Pancreas (tissue), 10 donors: ENCODE results near the gene TXNDC16. TPM values are rescaled to one million over a fixed set of nuclear protein-coding genes. Genes with fewer than 3 reads are reported as not detected.
"Not testable (repeated sequence)": the region's sequence is repeated elsewhere in the genome, so short reads cannot be mapped to it uniquely, and the experiment has no call there.

ENCODE experiments used
- ATAC-seq, 4 donors: fragments of 200-7000 bp; cut with Tn5 transposase; one replicate each; pipeline versions ENCODE4 v1.8.0 to v1.9.1; 2020; ENCODE audit warnings: mild to moderate bottlenecking in 4 of 4, moderate library complexity in 4 of 4
- DNase-seq, 6 donors: peaks; one replicate each; pipeline ENCODE4 v3.0.0-alpha.2; 2020
- FAIRE-seq: peaks from 2 replicates; lab custom pipeline; 2012; peaks lifted over from hg19 to GRCh38; lab: Jason Lieb, UNC
- H3K27ac ChIP-seq, 4 donors: fragments of 200-600 bp; sonication (generic); 1 replicate in 3 of 4; 2 replicates in 1 of 4; pipeline versions ENCODE4 v1.5.0 to v1.8.0; 2020
- H3K27me3 ChIP-seq, 4 donors: fragments of 200-600 bp; one replicate each; pipeline ENCODE4 v1.8.0; 2021
- H3K36me3 ChIP-seq, 3 donors: fragments of 200-600 bp; sonication (generic) in 1 of 3; one replicate each; pipeline versions ENCODE4 v1.5.0 to v1.8.0; 2020 to 2021
- H3K4me1 ChIP-seq, 3 donors: fragments of 200-600 bp; one replicate each; pipeline ENCODE4 v1.8.0; 2021
- H3K4me3 ChIP-seq, 4 donors: fragments of 200-600 bp; sonication (generic) in 2 of 4; one replicate each; pipeline versions ENCODE4 v1.5.0 to v1.8.0; 2020 to 2021
- H3K9me3 ChIP-seq, 4 donors: fragments of 200-600 bp; one replicate each; pipeline ENCODE4 v1.8.0; 2021
- CTCF ChIP-seq, 4 donors: fragments of 200-600 bp; sonication (generic) in 3 of 4; IDR thresholded peaks; one replicate each; pipeline versions ENCODE4 v1.5.0 to v1.8.0; 2021; ENCODE audit warnings: antibody characterized with exemption in 4 of 4
- WGBS, 2 donors: extraction: QIAGEN DNeasy Blood & Tissue Kit; methylation state at CpG; one replicate each; pipeline ENCODE4 v1.1.7; 2013; 5-methylcytosine and 5-hydroxymethylcytosine counted together
- intact Hi-C, 3 donors: fragments of 100-400 bp; cut with DNase I; formaldehyde crosslinking; loops; one replicate each; pipeline versions ENCODE4 v1.11.1 to v1.14.2; 2022
- polyA plus RNA-seq, 2 donors: library from polyadenylated mRNA; stranded (reverse); fragments of 200-250 nt; gene quantifications; one replicate each; pipeline ENCODE4 v1.2.3, GENCODE V29; 2013
- total RNA-seq, 6 donors: library from RNA; stranded (reverse); fragmentation: NEBNext Ultra II Directional in 4 of 6; extraction: Animal tissue kit (Norgen Biotek cat#: 25700) in 4 of 6; gene quantifications; one replicate each; pipeline versions ENCODE4 v1.2.1 to v1.2.4, GENCODE V29; 2021 to 2023
- donor health status: healthy with polysubstance abuse.
- donor health status: DM: no; HTN: no; CAD: no; lungs with moderate emphysema.
- donor health status: DM: no; HTN: no; CAD: no.
- donor health status: control.
- donor health status: control.
- donor health status: Bipolar disorder and iron deficiency.
- donor health status: DM: yes; HTN: yes; CAD: no.
- donor health status: DM: no; HTN: no; CAD: no.
- donor health status: DM: no; HTN: no; CAD: no.
- donor health status: DM: yes; HTN: yes; CAD: no.

TXNDC16 gene
- total and polyA plus RNA-seq, 8 donors: 1.1 to 7.4 (median 4.1) TPM

GRCh38 chr14:52590318-52590717 is 38.0 kb upstream of the TXNDC16 start:
- no peak for ATAC-seq
- no peaks in the 10 kb centered on the region for H3K4me1 ChIP-seq
- no peak for DNase-seq
- H3K27ac ChIP-seq: no peak overlapping the region
- H3K9me3 ChIP-seq: no peaks in the 10 kb centered on the region
- 76 to 92% methylated on average over 1 of the region's 1 CpG for WGBS, 2 donors
- no peaks in the 10 kb centered on the region for H3K27me3 ChIP-seq
- intact Hi-C loops: no loop called here
- FAIRE-seq: no peak
- no peak for TF ChIP-seq CTCF (IDR thresholded peaks at IDR 0.05)
- H3K36me3 ChIP-seq: no peaks in the 10 kb centered on the region
- H3K4me3 ChIP-seq: no peak overlapping the region

GRCh38 chr14:52589646-52590045 is 37.3 kb upstream of the TXNDC16 start:
- 72 to 79% methylated on average over 4 of the region's 4 CpGs for WGBS, 2 donors
- FAIRE-seq (no peak), ATAC-seq (no peak), DNase-seq (no peak)
- H3K9me3 ChIP-seq: no peaks in the 10 kb centered on the region
- TF ChIP-seq CTCF (IDR thresholded peaks at IDR 0.05): no peak
- intact Hi-C loops: no loop called here
- H3K27me3 ChIP-seq: no peaks in the 10 kb centered on the region
- no peaks in the 10 kb centered on the region for H3K36me3 ChIP-seq
- H3K4me3 ChIP-seq: no peak overlapping the region
- H3K4me1 ChIP-seq: no peaks in the 10 kb centered on the region
- no peak overlapping the region for H3K27ac ChIP-seq

GRCh38 chr14:52583544-52583943 is 31.2 kb upstream of the TXNDC16 start:
- Histone ChIP-seq H3K9me3 (no peaks in the 10 kb centered on the region), H3K4me3 (no peak overlapping the region), H3K36me3 (no peaks in the 10 kb centered on the region), H3K27ac (no peak overlapping the region), H3K27me3 (no peaks in the 10 kb centered on the region), H3K4me1 (no peaks in the 10 kb centered on the region)
- FAIRE-seq (no peak), ATAC-seq (no peak), DNase-seq (no peak)
- TF ChIP-seq CTCF (IDR thresholded peaks at IDR 0.05): no peak
- intact Hi-C loops: no loop called here

GRCh38 chr14:52575858-52576257 is 23.6 kb upstream of the TXNDC16 start:
- H3K27ac ChIP-seq: no peak overlapping the region
- H3K36me3 ChIP-seq: no peaks in the 10 kb centered on the region
- no peak for DNase-seq
- no peaks in the 10 kb centered on the region for H3K9me3 ChIP-seq
- WGBS, 2 donors: 69 to 74% methylated on average over 2 of the region's 2 CpGs
- no peak for ATAC-seq
- H3K4me1 ChIP-seq: no peaks in the 10 kb centered on the region
- intact Hi-C loops: no loop called here
- no peak overlapping the region for H3K4me3 ChIP-seq
- no peaks in the 10 kb centered on the region for H3K27me3 ChIP-seq
- FAIRE-seq: no peak
- no peak for TF ChIP-seq CTCF (IDR thresholded peaks at IDR 0.05)

- intact Hi-C loops, H3K27me3 ChIP-seq, ATAC-seq, H3K4me3 ChIP-seq, H3K36me3 ChIP-seq, FAIRE-seq, H3K9me3 ChIP-seq, H3K27ac ChIP-seq, DNase-seq, H3K4me1 ChIP-seq: not testable (repeated sequence)
- 92 to 94% methylated on average over 7 of the region's 7 CpGs for WGBS, 2 donors
These were observed 16.1 kb upstream of the TXNDC16 start for GRCh38 chr14:52568454-52568853.

- ATAC-seq (no peak), FAIRE-seq (no peak), DNase-seq (no peak)
- H3K36me3 ChIP-seq: no peaks in the 10 kb centered on the region
- H3K9me3 ChIP-seq: no peaks in the 10 kb centered on the region
- intact Hi-C loops: no loop called here
- H3K27ac ChIP-seq: no peak overlapping the region
- WGBS, 2 donors: 78 to 84% methylated on average over 2 of the region's 2 CpGs
- no peak overlapping the region for H3K4me3 ChIP-seq
- no peaks in the 10 kb centered on the region for H3K4me1 ChIP-seq
- TF ChIP-seq CTCF (IDR thresholded peaks at IDR 0.05): no peak
- no peaks in the 10 kb centered on the region for H3K27me3 ChIP-seq
These were observed 10.8 kb upstream of the TXNDC16 start for GRCh38 chr14:52563120-52563519.
